A673 (cell line): Measurements from ENCODE around the gene TNRC6A.
"Not testable (repeated sequence)": the region's sequence is repeated elsewhere in the genome, so short reads cannot be mapped to it uniquely, and the experiment has no call there.

ENCODE experiments used
- EZH2 ChIP-seq: fragments of 200-600 bp; sonication (generic); IDR thresholded peaks from 2 replicates; pipeline ENCODE4 v1.6.1; 2017; ENCODE audit warnings: borderline replicate concordance, low read depth, mild to moderate bottlenecking, mixed read lengths, antibody characterized with exemption, low read length; ENCODE audit not compliant: poor library complexity, severe bottlenecking
- TF ChIP-seq, protein P1 (sequence below): fragments of 300-800, 200-600 bp; sonication (generic); conservative IDR thresholded peaks from 2 replicates; pipeline ENCODE4 v1.5.1; 2017; ENCODE audit warnings: low read depth, mild to moderate bottlenecking, antibody characterized with exemption, low read length, moderate library complexity, mixed read lengths

- TF ChIP-seq EZH2, result not testable (repeated sequence)
- TF ChIP-seq, protein P1, sequence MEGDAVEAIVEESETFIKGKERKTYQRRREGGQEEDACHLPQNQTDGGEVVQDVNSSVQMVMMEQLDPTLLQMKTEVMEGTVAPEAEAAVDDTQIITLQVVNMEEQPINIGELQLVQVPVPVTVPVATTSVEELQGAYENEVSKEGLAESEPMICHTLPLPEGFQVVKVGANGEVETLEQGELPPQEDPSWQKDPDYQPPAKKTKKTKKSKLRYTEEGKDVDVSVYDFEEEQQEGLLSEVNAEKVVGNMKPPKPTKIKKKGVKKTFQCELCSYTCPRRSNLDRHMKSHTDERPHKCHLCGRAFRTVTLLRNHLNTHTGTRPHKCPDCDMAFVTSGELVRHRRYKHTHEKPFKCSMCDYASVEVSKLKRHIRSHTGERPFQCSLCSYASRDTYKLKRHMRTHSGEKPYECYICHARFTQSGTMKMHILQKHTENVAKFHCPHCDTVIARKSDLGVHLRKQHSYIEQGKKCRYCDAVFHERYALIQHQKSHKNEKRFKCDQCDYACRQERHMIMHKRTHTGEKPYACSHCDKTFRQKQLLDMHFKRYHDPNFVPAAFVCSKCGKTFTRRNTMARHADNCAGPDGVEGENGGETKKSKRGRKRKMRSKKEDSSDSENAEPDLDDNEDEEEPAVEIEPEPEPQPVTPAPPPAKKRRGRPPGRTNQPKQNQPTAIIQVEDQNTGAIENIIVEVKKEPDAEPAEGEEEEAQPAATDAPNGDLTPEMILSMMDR, result not testable (repeated sequence)
These were observed 21.7 kb upstream of the TNRC6A start for GRCh38 chr16:24707760-24708159.
